Activated effector memory CD4-positive, alpha-beta T cell treated with anti-CD3 and anti-CD28 coated beads, Interleukin-2, amount 50 U/mL, for 16 hours (primary cell): ENCODE data around the gene NFYC.
A peak's percentile ranks its signal among the peaks of the same experiment; 100 is the strongest.

ENCODE experiments used
- DNase-seq: peaks from one replicate; pipeline ENCODE4 v3.0.0-alpha.2; 2020

Gene NFYC

DNA sequence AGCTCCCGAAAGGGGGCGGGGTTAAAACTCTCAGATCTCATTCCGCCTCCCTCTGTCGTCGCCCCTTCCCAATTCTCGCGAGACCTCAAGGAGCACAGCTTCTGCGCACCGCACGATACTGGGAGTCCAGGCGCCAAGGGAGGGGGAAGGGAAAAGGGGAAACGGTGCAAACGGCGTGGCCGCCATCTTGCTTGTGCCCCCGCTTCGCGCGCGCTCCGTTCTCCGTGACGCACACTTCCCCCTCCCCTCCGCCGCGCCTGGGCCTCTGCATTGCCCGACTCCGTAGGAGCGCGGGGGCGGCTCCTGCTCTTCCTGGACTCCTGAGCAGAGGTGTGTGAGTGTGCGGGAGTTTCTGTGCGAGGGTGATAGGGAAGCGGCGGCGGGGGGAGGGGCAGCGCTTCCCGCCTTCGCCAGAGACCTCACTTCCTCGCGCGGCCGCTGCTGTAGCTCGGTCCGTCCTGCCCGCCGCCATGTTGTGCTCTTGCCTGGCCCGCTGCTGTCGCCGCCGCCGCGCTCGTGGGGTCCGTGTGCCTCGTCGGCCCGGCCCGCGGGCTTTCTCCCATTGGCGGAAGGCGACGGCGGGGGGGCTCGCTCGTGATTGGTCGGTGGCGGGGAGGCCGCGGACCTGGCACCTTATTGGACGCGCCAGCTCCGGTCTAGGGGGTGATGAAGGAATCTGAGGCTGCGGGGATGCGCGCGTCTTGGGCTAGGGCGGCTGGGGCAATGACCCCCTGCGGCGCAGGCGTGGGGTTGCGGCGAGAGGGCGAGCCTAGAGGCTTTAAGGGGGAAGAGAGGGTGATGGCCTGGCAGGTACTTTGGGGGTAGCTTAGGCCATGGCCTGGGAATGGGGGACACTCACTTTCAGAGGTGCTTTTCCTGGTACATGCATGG, at the start of gene NFYC:
TSS of gene NFYC (plus strand) at position 167 of the 891 bp plus-strand sequence. CDS start 47,140 bp downstream, outside the sequence.
- peak; percentile 97 for DNase-seq

DNA sequence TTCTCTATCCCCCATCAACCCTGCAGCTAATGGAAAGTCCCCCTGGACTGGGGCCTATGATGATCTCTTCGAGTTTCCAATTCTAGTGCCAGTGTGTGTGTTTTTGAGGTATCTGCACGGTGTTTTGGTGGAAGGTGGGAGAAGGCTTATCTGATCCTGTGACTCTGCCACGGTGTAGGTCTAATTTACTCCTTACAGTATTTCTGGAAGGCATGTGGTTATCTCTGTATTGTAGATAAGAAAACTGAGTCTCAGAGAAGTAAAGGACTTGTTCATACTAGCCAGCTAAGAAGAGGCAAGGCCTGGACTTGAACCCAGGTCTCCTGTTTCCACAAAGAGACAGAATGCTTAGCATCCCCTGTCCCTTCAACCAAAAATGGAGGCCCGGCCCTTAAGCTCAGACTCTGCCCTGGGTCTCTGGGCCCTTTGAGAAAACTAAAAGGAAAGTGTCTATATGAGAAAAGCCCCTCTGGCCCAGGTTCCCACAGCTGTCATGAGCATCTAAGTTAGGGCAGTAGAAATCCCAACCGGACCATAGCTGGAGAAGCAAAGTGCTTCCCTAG, 46.3 kb upstream of the NFYC start:
- DNase-seq: no peak

DNA sequence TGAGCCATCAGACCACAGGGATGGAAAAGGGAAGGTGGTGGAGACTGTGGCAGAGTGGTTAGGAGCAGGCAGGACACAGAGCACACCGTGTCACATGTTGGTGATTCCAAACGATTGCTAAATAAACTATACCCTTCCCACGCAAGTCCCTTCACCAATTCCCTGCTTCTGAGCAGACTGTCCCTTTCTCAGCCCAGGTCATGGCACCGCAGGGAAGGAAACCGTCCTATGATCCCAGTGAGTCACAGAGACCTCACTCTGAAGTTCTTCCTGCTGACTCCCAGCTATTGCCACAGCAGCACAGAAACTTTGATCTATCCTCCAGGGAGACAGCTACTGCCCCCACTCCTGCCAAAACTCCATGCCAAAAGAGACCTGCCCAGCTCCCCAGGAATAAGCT, 45.2 kb upstream of the NFYC start:
- DNase-seq: no peak

DNA sequence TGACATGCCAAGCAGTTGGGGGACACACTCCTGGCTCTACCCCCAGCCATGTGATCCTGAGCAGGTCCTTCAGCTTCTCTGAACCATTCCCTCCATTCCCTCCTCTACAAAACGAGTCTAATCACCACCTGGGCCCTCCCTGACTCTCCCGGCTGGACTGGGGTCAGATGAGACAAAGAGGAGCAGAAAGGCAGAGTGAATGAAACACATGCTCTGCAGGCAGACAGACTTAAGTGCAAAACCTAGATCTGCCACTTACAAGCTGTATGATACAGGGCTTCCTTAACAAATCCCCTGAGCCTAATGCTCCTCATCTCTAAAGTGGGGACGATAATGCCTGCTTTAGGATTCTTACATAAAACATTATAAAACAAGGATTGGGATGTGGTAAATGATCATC, 43.3 kb upstream of the NFYC start:
- no peak for DNase-seq

DNA sequence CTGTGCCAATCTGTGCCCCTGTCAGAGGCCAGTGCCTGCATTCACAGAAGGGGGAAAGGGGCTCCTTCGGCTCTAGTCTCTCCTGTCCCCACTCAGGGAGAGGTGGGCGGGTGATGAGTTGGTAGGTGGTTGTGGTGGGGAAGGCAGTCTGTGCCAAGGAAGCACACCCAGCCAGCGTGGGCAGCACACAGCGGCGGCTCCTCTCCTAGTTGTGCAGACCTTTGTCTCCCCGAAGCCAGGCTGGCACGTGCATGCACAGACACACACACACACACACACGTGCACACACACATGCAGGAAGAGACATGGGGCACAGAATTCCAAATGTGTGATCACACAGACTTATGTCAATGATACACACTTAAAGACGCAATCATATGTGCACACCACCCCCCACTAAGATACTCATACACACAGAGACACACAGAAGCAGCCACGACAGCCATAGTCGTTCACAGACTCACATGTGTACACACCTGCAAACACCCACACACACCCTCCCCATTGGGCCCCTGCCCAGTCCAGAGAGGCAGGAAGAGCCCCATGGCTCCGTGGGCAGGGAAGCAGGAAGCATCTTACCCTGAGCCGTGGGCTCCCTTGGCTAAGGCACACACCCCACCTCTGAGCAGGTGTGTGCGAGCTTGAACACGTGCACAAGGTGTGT, 42.4 kb upstream of the NFYC start:
- DNase-seq: no peak

DNA sequence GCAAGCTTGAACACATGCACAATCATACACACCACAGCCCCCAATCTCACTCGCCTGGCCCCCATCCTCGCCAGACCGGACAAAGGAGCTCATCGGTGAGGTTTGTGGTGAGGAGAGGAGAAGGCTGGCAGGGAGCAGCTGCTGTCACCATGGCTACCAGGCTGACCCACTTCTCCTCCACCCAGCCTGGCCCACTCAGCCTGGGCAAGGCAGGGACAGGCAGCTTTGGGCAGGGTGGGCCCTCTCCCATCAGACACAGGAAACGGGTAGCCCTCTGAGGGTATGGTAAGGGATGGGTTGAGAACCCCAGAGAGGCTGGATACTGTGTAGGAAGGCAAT, 41.9 kb upstream of the NFYC start:
- no peak for DNase-seq

DNA sequence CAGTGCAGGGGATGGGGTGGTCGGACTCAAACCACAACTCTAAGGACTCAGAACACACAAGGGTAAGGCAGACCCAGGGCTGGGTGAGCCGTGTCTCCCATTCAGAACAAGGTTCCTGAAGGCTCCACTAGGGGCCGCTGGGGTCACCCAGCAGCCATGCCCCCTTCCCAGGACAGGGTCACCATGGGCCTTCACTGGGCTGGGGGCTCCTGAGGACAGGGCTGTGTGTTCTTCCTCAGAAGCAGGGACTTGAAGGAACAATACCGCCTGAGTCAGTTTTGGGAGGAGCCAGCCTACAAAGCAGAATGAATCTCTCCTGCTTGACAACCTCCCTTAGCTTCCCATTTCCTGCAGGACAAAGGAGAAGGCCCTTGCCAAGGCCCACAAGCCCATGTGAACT, 41.4 kb upstream of the NFYC start:
- no peak for DNase-seq

DNA sequence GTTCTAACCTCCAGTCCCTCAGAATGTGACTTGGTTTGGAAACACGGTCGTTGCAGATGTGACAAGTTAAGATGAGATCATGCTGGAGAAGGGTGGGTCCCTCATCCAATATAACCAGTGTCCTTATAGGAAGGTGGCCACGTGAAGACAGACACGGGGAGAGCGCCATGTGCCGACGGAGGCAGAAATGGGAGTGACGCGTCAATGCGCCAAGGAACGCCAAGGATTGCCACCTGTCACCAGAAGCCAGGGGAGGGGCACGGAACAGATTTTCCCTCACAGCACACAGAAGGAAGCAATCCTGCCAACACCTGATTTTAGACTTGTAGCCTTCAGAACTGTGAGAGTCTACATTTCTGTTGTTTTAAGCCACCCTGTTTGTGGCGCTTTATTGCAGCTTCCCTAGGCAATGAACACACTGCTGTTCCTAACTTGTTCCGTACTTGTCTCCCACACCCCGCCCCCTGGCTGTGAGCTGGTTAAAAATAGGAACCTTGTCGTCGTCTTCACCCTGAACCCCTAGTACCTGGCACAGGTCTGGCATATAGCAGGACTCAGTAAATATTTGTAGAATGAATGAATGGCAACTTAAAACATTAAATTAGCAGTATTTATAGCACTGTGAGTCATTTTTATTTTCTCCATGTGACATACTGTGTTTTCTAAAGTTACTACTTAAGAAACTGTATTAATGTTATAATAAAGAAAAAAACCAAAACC, 40.2 kb upstream of the NFYC start:
- DNase-seq: no peak

DNA sequence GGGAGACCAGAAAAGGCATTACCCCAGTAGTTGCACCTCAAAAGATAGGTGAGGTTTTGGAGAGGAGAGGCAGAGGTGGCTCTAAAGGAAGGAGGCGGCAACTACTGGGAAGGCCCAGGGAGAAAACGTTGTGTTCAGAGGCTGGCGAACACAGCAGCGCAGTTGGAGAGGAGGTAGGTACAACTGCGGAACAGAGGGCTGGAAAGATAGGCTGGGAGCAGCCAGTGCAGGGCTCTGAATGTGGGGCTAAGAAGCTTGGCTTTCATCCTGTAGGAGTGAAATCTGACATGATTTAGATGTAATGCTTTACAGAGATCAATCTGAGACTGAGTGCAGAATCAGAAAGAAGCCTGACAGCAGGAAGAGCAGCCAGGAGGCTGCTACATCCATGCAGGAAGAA, 39.0 kb upstream of the NFYC start:
- no peak for DNase-seq

DNA sequence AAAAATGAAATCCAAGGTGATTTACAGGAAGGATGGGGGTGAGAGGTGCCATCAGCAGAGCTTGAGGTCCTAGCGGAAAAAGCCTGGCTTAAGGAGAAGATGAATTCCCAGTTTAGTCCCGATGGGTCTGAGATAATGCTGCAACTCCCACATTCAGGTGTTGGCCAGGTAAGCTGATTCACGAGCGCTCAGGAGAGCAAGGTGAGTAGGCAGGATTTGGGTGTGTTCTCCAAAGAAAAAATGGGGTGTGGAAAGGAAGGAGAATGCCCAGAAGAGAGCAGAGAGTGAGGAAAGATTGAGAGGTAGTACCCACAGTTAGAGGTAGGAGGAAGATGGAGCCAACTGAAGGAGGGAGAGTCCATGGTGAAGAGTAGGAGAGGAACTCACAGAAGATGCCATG, 38.5 kb upstream of the NFYC start:
- no peak for DNase-seq

DNA sequence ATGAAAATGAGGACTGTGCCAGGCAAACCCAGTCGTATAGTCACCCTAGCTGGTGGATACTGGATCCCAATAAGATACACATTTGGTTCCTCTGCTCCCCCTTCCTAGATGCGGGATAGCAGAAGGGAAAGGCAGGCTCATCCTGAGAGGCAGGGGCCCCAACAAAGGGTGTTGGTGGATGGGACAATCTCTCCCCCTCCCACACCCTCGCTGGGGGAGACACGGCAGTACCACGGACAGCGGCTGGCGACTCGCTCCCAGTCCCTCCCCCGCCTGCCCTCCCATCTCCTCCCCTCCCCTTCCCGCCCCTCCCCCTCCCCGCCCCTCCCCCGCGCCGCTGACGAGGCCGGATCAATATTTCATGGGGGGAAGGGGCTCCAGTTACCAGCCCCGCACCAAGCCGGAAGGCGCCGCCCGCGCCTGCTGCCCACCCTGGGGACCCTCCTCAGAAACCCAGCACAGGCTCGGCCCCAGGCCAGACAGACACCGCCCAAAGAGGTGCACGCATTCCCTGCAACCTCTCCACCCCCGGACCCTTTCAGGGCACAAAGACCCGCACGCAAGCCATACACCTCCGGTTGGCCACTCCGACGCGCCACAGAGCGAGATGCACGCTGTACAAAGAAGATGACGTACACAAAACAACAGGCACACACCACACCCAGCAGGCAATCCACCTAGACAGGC, 37.5 kb upstream of the NFYC start:
- DNase-seq: no peak

DNA sequence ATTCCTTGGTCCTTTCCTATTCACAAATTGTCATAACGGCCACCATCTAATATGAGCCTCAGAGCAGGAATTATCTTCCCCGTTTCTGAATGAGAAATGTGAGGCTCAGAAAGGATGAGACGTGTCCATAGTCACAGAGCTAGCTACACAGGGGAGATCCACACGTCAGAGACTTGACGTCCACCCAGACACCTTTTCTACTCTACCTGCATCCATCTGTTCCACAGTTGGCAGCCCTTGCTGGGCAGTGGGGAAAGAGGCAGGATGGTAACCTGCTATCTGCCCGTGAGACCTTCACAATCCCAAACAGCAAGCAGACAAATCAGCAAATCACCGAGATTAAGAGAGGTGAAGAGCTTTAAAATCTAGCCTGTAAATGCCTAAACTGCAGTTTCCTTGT, 34.5 kb upstream of the NFYC start:
- no peak for DNase-seq

DNA sequence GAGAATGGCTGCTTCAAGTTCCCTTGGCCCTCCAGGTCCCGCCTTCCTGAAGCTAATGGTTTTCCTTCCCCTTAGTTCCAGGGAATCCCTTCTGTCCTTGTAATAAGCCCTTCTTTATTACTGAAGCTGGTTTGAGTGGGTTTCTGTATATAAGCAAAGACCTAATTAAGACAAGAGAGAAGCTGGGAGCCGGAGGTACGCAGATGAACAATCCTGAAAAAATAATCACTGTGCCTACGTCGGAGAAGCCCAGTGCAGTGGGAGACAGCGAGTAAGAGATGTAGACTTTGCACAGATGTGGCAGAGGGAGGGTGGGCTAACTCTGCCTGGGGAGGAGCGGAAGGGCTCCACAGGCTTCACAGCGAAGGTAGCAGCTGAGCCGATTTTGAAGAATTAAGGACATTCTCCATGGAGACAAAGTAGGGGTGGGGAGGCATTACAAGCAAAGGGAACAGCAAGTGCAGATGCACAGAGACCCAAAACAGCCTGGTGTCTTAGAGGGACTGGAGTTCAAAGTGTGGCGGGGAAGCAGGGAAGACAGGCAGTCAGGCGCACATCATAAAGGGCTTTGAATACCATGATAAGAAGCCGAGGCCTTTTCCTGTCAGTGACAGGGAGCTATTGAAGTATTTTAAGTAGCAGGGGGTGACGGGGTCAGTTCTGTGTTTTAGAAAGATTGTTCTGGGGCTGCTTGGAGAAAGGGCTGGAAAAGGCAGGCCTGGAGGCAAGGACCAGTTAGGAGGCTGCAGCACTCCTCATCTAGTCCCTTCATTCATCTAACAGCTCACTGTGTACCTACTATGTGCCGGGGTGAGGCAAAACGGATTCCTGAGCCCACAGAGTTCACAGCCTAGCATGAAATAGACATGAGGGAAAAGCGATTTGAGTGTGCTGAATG, 32.5 kb upstream of the NFYC start:
- DNase-seq: no peak

DNA sequence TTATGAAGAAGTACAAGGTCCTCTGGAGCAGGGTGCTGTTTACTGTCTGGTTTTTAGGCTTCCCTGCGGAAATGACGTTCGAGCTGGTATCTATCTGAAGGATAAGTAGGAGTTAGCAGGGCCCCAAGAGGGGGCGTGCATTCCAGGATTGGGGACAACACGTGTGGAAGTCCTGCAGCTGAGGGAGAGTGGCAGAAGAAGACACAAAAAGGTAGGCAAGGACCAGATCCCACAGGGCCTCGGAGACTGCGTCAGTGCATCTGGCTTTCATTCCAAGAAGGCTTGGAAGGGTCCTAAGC, 31.9 kb upstream of the NFYC start:
- no peak for DNase-seq

DNA sequence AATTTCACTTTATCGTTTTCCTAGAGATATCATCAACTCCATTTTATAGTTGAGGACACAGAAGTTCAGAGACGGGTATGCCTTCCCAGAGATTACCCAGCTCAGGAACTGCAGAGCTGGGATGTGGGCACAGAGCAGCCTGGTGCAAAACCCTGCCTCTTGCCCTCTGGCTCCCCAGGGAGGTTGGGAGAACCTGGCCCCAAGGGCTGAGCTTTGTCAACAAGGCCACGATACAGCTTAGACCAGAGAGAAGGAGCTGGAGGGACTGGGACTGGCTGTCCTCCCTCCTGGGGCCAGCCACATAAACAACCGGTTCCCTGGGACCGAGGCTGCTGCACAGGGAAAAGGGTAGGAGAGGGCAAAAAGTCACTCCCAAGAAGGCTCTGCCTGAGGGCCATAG, 29.8 kb upstream of the NFYC start:
- DNase-seq: no peak

DNA sequence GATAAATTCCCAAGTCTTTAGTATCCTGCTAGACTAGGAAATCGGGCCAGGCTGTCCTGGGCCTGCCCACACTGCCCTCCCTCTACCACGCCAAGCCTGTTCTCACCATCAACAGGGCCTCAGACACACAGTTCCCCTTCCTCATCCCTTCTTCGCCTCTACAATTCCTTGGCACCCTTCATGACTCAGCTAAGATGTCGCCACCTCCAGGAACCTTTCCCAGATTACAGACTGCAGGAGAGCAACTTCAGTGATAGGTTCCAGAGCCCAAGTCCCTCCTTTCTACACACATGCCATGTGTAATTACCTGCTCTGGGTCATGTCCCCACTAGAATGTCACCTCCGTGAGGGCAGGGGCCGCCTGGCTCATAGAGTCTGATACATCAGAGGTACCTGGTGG, 29.4 kb upstream of the NFYC start:
- DNase-seq: no peak

DNA sequence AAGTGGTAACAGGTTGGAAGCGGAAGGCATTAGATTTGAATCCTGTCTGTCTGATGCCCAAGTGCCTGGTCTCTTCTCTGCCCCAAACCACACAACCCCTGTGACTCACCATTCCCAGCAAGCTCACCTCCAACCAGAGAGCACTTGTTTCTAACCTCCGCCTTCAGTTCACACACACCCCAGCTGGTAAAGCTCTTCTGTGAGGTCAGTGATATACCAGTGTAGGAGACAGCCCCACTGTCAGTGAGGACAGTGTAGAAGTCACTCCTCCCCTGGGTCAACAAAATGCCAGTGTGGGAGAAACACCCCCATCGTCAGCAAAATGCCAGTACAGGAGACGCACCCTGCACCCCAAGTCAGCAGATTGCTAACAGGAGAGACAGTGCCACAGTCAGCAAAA, 28.6 kb upstream of the NFYC start:
- no peak for DNase-seq

DNA sequence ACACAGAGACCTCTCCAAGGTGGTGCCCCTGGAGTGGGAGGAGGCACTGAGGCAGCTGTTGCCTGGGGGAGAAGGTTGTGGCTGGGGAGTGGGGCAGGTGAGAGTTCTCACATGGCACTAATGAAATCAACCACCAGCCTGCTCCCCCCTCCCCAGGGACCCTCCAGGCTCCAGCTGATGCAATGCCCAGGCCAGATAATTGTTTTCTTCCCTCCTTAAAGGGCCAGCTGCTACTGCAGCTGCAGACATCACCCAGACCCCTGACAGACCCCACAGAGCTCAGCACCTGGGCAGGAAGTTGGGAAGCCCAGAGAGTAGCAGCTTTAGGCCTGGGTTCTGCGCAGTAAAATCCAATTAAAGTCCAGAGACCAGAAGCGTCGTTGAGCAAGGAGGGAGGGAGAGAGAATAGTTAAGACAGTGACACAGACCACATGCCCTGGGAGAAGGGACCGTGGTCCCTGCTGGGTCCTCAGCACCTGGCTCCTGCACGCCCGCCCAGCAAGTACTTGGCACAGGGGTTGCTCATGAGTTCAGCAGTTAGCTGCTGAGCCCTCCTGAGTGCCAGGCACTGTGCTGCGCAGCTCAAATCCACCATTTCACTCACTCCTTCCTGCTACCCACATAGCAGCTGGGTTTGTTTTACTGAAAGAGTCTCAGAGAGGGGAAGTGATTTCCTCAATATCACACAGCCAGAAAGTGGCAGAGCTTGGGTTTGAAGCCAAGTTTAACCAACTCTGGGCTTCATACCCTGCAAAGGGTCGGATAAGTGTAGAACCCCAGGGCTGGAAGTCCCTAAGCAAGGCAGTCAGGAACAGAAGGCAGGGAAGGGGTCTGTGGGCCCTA, 28.0 kb upstream of the NFYC start:
- no peak for DNase-seq

DNA sequence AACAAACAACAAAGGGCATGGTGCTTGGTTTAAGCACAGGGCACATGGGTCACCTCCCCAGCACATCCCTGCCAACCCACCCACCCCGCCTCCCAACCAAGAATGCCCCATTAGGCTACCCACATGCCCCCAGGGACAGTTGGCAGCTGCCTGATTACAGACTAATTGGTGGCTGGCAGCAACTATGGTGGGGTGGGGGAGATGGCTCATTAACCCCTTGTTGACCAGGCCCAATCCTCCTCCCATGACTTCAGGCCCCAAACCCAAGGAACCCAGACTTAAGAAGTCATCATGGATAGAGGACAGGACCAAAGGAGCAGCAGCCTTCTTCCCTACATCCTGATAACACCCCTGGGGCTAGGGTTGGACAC, 27.4 kb upstream of the NFYC start:
- no peak for DNase-seq

DNA sequence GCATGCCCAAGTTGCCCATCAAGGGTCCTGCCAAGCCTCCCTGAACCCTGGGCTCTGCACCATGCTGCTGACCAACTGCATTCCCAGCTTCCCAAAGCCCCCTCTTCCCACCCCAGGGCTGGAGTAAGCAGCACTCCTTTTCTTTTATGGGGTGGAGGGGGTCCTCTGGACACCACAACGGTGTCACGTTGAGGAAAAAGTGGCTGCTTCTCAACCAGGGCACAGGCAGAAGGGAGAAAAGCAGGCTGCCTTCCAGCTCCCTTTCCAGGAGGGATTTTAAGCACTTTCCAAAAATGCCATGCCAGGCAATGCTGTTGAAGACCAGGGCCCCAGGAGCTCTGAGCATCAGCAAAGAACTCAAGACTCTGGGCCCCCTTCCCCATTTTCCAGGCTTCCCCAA, 26.7 kb upstream of the NFYC start:
- DNase-seq: no peak
